K562 (cell line): ENCODE measurements around the gene DIS3L2. TPM values are rescaled to one million over a fixed set of nuclear protein-coding genes. Genes with fewer than 3 reads are reported as not detected.
"Not testable (repeated sequence)": the region's sequence is repeated elsewhere in the genome, so short reads cannot be mapped to it uniquely, and the experiment has no call there.

Experiments used
- ATAC-seq: fragments of 200-7000 bp; cut with Tn5 transposase; 3 replicates; pipeline ENCODE4 v1.9.1; 2020; ENCODE audit warnings: moderate library complexity
- BruUV-seq: library from RNA; stranded (reverse); fragments of 400-500 nt; replicated peaks from 2 replicates; lab custom pipeline; 2021; lab: Mats Ljungman, UMichigan
- CTCF ChIA-PET: fragments of 300-600 bp; formaldehyde crosslinking; extraction: SDS; loops from one replicate; lab custom pipeline; 2021; ENCODE audit warnings: low intra/inter-chr PET ratio; lab: Yijun Ruan, JAX
- POLR2A ChIA-PET: fragments of 300-600, 350-650 bp; sonication (Branson Sonifier 250); formaldehyde crosslinking; extraction: SDS; loops from one replicate; lab custom pipeline; 2021; ENCODE audit warnings: antibody characterized with exemption, inconsistent platforms; lab: Yijun Ruan, JAX
- DNase-seq, 4 experiments: peaks; one replicate each; pipeline versions ENCODE4 v3.0.0 to v3.0.0-alpha.2; 2011 to 2018; ENCODE audit warnings: low spot score in 3 of 4, mixed read lengths in 3 of 4; ENCODE audit errors: extremely low read depth in 1 of 4
- FAIRE-seq: peaks from 2 replicates; lab custom pipeline; 2011; peaks lifted over from hg19 to GRCh38; lab: Jason Lieb, UNC
- H2AFZ ChIP-seq: 2 replicates; pipeline ENCODE4 v1.6.0; 2011; ENCODE audit warnings: low read depth, low read length, control low read depth, inconsistent platforms
- H3K27ac ChIP-seq: fragments of 200-600 bp; 3 replicates; pipeline ENCODE4 v1.8.0; 2011; ENCODE audit warnings: low read depth, mild to moderate bottlenecking, control low read depth, inconsistent platforms, low read length, moderate library complexity, mixed read lengths; ENCODE audit errors: extremely low read depth
- H3K27me3 ChIP-seq, 2 experiments: fragments of 300-600 bp in 1 of 2; 2 replicates in 1 of 2; 3 replicates in 1 of 2; pipeline versions ENCODE4 v1.6.0 to v1.8.0; 2011; ENCODE audit warnings: inconsistent platforms in 2 of 2, low read length in 2 of 2, mild to moderate bottlenecking in 1 of 2, mixed read lengths in 1 of 2, moderate library complexity in 1 of 2; ENCODE audit not compliant: control insufficient read depth in 2 of 2, insufficient read depth in 2 of 2
- H3K36me3 ChIP-seq: fragments of 300-600 bp; 3 replicates; pipeline ENCODE4 v1.8.0; 2011; ENCODE audit warnings: mild to moderate bottlenecking, low read length, inconsistent platforms; ENCODE audit not compliant: control insufficient read depth, insufficient read depth
- H3K4me1 ChIP-seq, 2 experiments: fragments of 200-600 bp in 1 of 2; replicated peaks in 1 of 2; 2 replicates in 1 of 2; 3 replicates in 1 of 2; pipeline versions ENCODE4 v1.5.1 to v1.8.0; 2011; ENCODE audit warnings: inconsistent platforms in 2 of 2, low read length in 2 of 2, mild to moderate bottlenecking in 1 of 2, mixed read lengths in 1 of 2, moderate library complexity in 1 of 2; ENCODE audit not compliant: control insufficient read depth in 2 of 2, insufficient read depth in 2 of 2
- H3K4me2 ChIP-seq: 2 replicates; pipeline ENCODE4 v1.6.1; 2011; ENCODE audit warnings: low read length, control low read depth, inconsistent platforms, mixed read lengths; ENCODE audit not compliant: insufficient read depth
- H3K4me3 ChIP-seq: fragments of 200-600 bp; sonication (generic), shearing (Covaris generic); 2 replicates; pipeline ENCODE4 v1.5.1; 2016; ENCODE audit warnings: control low read depth, inconsistent platforms
- H3K79me2 ChIP-seq: fragments of 200-600 bp; 3 replicates; pipeline ENCODE4 v1.8.0; 2011; ENCODE audit warnings: low read length, inconsistent platforms; ENCODE audit not compliant: control insufficient read depth, insufficient read depth
- H3K9ac ChIP-seq, 2 experiments: 2 replicates each; pipeline versions ENCODE4 v1.6.0 to v1.6.1; 2011; ENCODE audit warnings: low read depth in 2 of 2, low read length in 2 of 2, control low read depth in 1 of 2, inconsistent platforms in 1 of 2, mild to moderate bottlenecking in 1 of 2, mixed read lengths in 1 of 2; ENCODE audit not compliant: insufficient read depth in 1 of 2
- H3K9me1 ChIP-seq: one replicate; pipeline ENCODE4 v1.6.0; 2011; ENCODE audit warnings: inconsistent platforms, mild to moderate bottlenecking, low read length, moderate library complexity; ENCODE audit not compliant: control insufficient read depth, insufficient read depth
- H3K9me3 ChIP-seq: replicated peaks from 2 replicates; pipeline ENCODE4 v1.5.1; 2011; ENCODE audit warnings: low read depth, low read length, inconsistent platforms; ENCODE audit not compliant: control insufficient read depth, insufficient read depth
- H4K20me1 ChIP-seq: replicated peaks from 2 replicates; pipeline ENCODE4 v1.6.1; 2011; ENCODE audit warnings: low read length, inconsistent platforms, mixed read lengths; ENCODE audit not compliant: control insufficient read depth, insufficient read depth
- CTCF ChIP-seq, 3 experiments: IDR thresholded peaks in 2 of 3; conservative IDR thresholded peaks in 1 of 3; 2 replicates each; pipeline ENCODE4 v1.5.1; 2011 to 2012; ENCODE audit warnings: low read length in 3 of 3, mild to moderate bottlenecking in 3 of 3, control low read depth in 2 of 3, improper control_type of control experiment in 1 of 3, inconsistent platforms in 1 of 3, low read depth in 1 of 3, mixed read lengths in 1 of 3, moderate library complexity in 1 of 3; ENCODE audit not compliant: insufficient read depth in 2 of 3
- WGBS: fragments of 100-300 bp; shearing (Covaris generic); methylation state at CpG from one replicate; pipeline ENCODE4 v1.1.6; 2016; ENCODE audit warnings: low coverage, mixed read lengths; ENCODE audit not compliant: insufficient coverage; ENCODE audit errors: missing lambda C conversion rate; 5-methylcytosine and 5-hydroxymethylcytosine counted together
- in situ Hi-C: fragments of 300-500 bp; cut with MboI; formaldehyde crosslinking; loops from 4 replicates; pipeline ENCODE4 v1.15.0; 2018; ENCODE audit warnings: inconsistent platforms, mixed read lengths
- intact Hi-C: fragments of 100-400 bp; cut with micrococcal nuclease; formaldehyde crosslinking; loops from 2 replicates; pipeline ENCODE4 v1.14.2; 2022
- polyA plus RNA-seq, 8 experiments: library from polyadenylated mRNA; depleted of rRNA in 4 of 8; stranded (reverse) in 5 of 8; unstranded in 3 of 8; fragments of >200 nt; fragmentation: Nextera tagmentation in 2 of 8; fragmentation: Illumina TruSeq in 1 of 8; extraction: Ambion mirVana in 2 of 8; extraction: Trizol in 1 of 8; gene quantifications; 2 replicates each; pipeline versions ENCODE4 v1.2.1 to v1.2.3, GENCODE V29; 2011 to 2014; ENCODE audit warnings: inconsistent platforms in 1 of 8, missing spikeins in 1 of 8
- total RNA-seq, 7 experiments: library from RNA; depleted of rRNA in 6 of 7; stranded (reverse); fragments of >200 nt in 6 of 7; fragmentation: Illumina TruSeq in 2 of 7; extraction: Trizol in 2 of 7; gene quantifications; 2 replicates each; pipeline versions ENCODE4 v1.2.1 to v1.2.3, GENCODE V29; 2011 to 2021; ENCODE audit warnings: low replicate concordance in 1 of 7

The DIS3L2 gene
- total and polyA plus RNA-seq, 9 of the 15 experiments (the other 6 are each of a cell fraction or from before 2014, with no cell fraction given), result 1.5 to 19.2 (median 11.2) TPM

GRCh38 chr2:232334885-232335205 is 373.3 kb downstream of the DIS3L2 start:
- H3K9me3 ChIP-seq, H3K4me3 ChIP-seq, BruUV-seq, H3K9me1 ChIP-seq, intact Hi-C loops, CTCF ChIA-PET, H3K9ac ChIP-seq, H3K36me3 ChIP-seq, in situ Hi-C loops, H2AFZ ChIP-seq, POLR2A ChIA-PET, FAIRE-seq, DNase-seq, H3K27ac ChIP-seq, H4K20me1 ChIP-seq, H3K4me1 ChIP-seq, H3K27me3 ChIP-seq, ATAC-seq, H3K79me2 ChIP-seq, H3K4me2 ChIP-seq: not testable (repeated sequence)
- WGBS, result no CpG with 5 or more reads among the region's 6 CpGs

DNA sequence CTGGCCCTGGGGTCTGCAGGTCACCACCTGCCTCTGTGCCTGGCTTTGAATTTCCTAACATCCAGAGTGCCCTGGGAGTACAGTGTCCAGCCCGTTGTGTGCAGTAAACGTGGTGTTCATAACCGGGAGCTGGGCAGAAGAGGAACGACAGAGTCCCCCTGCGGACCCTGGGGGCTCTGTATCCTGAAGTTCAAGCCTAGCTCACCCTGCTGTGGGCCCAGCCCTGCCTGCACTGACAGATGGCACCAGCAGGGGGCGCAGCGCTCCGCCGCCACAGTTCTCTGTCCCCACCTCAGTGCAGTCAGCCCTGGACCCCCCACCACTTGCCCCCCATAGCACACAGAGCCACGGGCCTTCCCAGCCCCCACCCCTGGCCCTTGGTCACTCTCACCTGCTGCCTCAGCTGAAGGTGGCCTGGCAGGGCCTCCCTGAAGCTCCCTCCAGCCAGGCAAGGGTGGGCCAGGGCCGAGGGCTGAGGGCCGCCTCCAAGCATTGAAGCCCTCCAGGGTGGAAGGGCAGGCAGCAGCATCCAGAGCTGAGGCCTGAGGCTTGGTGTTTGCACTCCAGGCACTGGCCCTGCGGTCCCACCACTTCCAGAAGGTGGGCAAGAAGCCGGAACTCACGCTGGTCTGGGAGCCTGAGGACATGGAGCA is 373.8 kb downstream of the DIS3L2 start:
- peak; percentile 27 to 50 (median 37); a peak in 4 of 6 replicates for TF ChIP-seq CTCF (IDR thresholded peaks at IDR 0.05 in 2 of 3, conservative IDR thresholded peaks at IDR 0.05 in 1 of 3; ENCODE audit: insufficient read depth in 2 of 3, low read depth in 1 of 3, low read length in 3 of 3)
- TF ChIP-seq, all 486 proteins: peak for 1; not testable (repeated sequence) for 485
- in situ Hi-C loops, H2AFZ ChIP-seq, H3K9ac ChIP-seq, H3K4me1 ChIP-seq, H3K27me3 ChIP-seq, H3K4me2 ChIP-seq, DNase-seq, H3K79me2 ChIP-seq, H4K20me1 ChIP-seq, H3K27ac ChIP-seq, POLR2A ChIA-PET, intact Hi-C loops, BruUV-seq, H3K9me3 ChIP-seq, H3K36me3 ChIP-seq, H3K9me1 ChIP-seq, H3K4me3 ChIP-seq: not testable (repeated sequence)
- CTCF ChIA-PET, result interaction anchor here (0.6 kb wide), 1 partner anchor 103 kb away, joined by 3 read pairs; no protein-coding TSS in a partner anchor
- FAIRE-seq (peak; percentile 23), ATAC-seq (peak; percentile 85)
- 23% methylated on average over 6 of the region's 15 CpGs for WGBS
